ENCODE results near the gene ITIH5.

- no peak for TF ChIP-seq CTCF (IDR thresholded peaks at IDR 0.05)
- no peak for TF ChIP-seq POLR2A (IDR thresholded peaks at IDR 0.05)
- no peak for TF ChIP-seq EP300 (IDR thresholded peaks at IDR 0.05)
Observed at GRCh38 chr10:7583626-7584025, 83.1 kb downstream of the ITIH5 start.
